ENCODE results near the gene VWA1. TPM values are rescaled to one million over a fixed set of nuclear protein-coding genes. Genes with fewer than 3 reads are reported as not detected.
A peak's percentile ranks its signal among the peaks of the same experiment; 100 is the strongest.

Gene VWA1, protein sequence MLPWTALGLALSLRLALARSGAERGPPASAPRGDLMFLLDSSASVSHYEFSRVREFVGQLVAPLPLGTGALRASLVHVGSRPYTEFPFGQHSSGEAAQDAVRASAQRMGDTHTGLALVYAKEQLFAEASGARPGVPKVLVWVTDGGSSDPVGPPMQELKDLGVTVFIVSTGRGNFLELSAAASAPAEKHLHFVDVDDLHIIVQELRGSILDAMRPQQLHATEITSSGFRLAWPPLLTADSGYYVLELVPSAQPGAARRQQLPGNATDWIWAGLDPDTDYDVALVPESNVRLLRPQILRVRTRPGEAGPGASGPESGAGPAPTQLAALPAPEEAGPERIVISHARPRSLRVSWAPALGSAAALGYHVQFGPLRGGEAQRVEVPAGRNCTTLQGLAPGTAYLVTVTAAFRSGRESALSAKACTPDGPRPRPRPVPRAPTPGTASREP
- total RNA-seq: 58.7 TPM
- long read RNA-seq, full-length matches to known transcripts: 199 of 260 reads
- long read RNA-seq, partial matches to known transcripts: 9 of 260 reads
- long read RNA-seq, other reads (novel, unspliced or antisense): 52 of 260 reads

DNA sequence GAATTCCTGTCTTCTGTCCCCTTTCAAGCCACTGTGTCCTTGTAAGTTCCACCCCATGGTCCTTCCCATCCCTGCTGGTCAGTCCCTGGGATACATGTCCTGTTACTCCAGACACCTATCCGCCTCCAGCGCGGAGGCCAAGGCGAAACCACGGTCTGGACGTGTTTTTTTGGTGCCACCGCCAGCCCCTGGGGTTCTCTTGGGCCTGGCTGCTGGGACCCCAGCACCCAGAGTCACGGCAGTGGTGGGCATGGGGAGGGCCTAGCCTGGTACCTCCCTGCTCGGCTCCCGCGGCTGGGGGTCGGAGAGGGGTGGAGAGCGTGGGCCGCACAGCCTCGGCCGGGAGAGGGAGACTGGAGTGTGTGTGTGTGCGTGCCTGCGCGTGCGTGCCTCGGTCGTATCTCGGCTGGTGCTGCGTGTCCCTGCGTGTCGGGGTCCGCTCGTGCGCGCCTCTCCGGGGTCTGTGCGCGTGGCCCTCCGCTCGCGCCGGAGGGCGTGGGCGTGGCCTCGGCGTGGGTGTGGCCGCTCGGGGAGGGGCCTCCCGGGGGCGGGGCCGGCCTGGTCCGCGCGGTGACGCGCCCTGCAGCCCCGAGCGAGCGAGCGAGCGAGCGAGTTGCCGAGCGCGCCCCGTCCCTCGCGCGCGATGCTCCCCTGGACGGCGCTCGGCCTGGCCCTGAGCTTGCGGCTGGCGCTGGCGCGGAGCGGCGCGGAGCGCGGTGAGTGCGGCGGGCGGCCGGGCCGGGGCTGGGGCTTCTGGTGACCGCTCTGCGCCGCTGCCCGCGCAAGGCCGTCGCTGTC lies at the start of gene VWA1:
Gene VWA1 (plus strand): TSS at position 585 of the 798 bp plus-strand sequence. CDS start 59 bp downstream, at position 644.
- intact Hi-C loops (cut with DNase I): no loop called here
- TF ChIP-seq, protein P1, sequence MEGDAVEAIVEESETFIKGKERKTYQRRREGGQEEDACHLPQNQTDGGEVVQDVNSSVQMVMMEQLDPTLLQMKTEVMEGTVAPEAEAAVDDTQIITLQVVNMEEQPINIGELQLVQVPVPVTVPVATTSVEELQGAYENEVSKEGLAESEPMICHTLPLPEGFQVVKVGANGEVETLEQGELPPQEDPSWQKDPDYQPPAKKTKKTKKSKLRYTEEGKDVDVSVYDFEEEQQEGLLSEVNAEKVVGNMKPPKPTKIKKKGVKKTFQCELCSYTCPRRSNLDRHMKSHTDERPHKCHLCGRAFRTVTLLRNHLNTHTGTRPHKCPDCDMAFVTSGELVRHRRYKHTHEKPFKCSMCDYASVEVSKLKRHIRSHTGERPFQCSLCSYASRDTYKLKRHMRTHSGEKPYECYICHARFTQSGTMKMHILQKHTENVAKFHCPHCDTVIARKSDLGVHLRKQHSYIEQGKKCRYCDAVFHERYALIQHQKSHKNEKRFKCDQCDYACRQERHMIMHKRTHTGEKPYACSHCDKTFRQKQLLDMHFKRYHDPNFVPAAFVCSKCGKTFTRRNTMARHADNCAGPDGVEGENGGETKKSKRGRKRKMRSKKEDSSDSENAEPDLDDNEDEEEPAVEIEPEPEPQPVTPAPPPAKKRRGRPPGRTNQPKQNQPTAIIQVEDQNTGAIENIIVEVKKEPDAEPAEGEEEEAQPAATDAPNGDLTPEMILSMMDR (IDR thresholded peaks at IDR 0.05): no peak
- no peaks in the 10 kb centered on the region for H3K36me3 ChIP-seq
- H3K4me3 ChIP-seq: peak within 1 kb of the TSS; percentile 57
- H3K27ac ChIP-seq: peak within 1 kb of the TSS; percentile 89
- peaks cover 79% of the 10 kb centered on the region for H3K4me1 ChIP-seq
- ATAC-seq (peak; percentile 55 to 61), DNase-seq (peak; percentile 72)
- H3K9me3 ChIP-seq: no peaks in the 10 kb centered on the region
- H3K27me3 ChIP-seq (ENCODE audit: low read depth): peaks cover 16% of the 10 kb centered on the region

DNA sequence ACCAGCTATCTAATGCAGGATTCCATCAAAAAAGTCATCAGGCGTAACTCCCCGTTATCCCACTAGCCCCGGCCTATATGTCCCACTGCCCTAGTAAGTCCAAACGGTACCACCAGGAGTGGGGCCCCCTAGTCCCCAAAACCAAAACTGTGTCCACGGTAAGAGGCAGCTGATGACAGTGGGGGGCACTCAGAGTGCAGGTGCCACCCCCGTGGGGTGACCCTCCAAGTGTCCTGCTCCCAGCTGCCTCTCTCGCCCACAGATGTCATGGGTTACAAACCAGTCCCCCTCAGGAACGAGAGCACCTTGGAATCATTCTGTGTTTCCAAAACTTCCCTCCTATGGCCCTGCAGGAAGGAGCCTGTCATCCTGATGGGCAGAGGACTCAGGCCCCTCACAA lies 49.6 kb upstream of the VWA1 start:
- intact Hi-C loops (cut with DNase I): no loop called here
- H3K4me1 ChIP-seq: peaks cover 9% of the 10 kb centered on the region
- TF ChIP-seq, protein P1 (IDR thresholded peaks at IDR 0.05): no peak
- no peaks in the 10 kb centered on the region for H3K27me3 ChIP-seq (ENCODE audit: low read depth)
- DNase-seq: no peak
- H3K27ac ChIP-seq: no peak overlapping the region
- H3K4me3 ChIP-seq: no peak overlapping the region
- no peak for ATAC-seq
- peaks cover 71% of the 10 kb centered on the region for H3K36me3 ChIP-seq
- H3K9me3 ChIP-seq: no peaks in the 10 kb centered on the region

DNA sequence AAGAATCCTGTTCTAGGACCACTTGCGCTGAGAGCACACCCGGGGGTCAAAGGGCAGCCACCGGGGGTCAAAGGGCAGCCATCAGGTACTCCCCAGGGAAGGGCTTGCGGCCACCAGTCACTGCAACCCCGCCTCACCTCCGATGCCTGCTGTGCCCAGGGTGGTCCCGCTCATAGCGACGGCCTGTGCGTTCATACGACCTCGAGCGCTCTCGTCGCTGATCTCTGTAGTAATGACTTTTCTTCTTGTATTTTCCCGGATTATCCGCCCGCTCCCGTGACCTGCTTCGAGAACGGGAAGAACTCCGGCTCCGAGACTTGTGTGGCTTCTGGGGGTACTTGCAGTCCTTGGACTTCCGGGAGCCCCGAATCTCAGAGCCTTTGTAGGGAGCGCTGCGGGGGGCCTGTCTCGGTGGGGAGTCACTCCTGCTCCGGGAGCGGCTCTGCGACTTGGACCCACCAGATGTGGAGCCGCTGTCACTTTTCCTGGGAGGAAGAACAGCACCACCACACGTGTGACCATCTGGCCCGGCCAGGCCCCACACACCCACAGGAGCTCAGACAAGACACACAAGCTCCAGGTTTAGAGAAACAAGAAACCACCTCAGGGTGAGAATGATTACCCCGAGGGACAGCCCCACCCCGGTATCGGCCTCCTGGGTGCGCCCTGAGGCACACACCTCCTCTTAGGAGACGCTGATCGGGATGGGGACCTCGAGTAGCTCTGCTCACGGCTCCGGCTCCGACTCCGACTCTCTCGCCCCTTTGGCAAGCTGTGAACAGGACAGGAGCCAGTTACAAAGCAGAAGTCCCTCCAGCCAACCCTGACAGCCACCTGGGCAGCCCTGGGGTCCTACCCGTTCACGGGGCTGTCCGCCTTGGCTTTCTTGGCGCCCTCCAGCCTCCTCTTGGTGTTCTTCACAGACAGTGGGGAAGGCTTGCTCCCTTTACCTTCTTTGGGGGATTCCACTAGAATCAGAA lies 48.1 kb upstream of the VWA1 start:
- intact Hi-C loops (cut with DNase I): no loop called here
- TF ChIP-seq, protein P1 (IDR thresholded peaks at IDR 0.05): no peak
- H3K9me3 ChIP-seq: no peaks in the 10 kb centered on the region
- no peak for DNase-seq
- no peak for ATAC-seq
- H3K4me3 ChIP-seq: no peak overlapping the region
- no peaks in the 10 kb centered on the region for H3K27me3 ChIP-seq (ENCODE audit: low read depth)
- H3K27ac ChIP-seq: no peak overlapping the region
- peaks cover 9% of the 10 kb centered on the region for H3K4me1 ChIP-seq
- H3K36me3 ChIP-seq: peaks cover 76% of the 10 kb centered on the region

DNA sequence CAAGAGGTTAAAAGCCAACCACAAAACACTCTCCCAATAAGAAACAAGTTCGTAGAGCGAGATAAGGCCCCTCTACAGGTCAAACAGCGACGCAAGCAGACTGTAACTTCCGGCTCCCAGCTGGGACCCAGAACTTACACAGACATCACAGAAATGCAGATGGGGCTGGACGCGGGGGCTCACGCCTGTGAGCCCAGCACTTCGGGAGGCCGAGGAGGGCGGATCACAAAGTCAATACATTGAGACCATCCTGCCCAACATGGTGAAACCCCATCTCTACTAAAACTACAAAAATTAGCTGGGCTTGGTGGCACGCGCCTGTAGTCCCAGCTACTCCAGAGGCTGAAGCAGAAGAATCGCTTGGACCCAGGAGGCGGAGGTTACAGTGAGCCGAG lies 47.4 kb upstream of the VWA1 start:
- no peaks in the 10 kb centered on the region for H3K9me3 ChIP-seq
- DNase-seq (no peak), ATAC-seq (no peak)
- peaks cover 9% of the 10 kb centered on the region for H3K4me1 ChIP-seq
- H3K27me3 ChIP-seq (ENCODE audit: low read depth): no peaks in the 10 kb centered on the region
- intact Hi-C loops (cut with DNase I): no loop called here
- H3K36me3 ChIP-seq: peaks cover 83% of the 10 kb centered on the region
- TF ChIP-seq, protein P1 (IDR thresholded peaks at IDR 0.05): no peak
- H3K27ac ChIP-seq: no peak overlapping the region
- no peak overlapping the region for H3K4me3 ChIP-seq

Data from lower lobe of right lung (tissue), 2 donors.